ENCODE data around the gene TTLL5. TPM values are rescaled to one million over a fixed set of nuclear protein-coding genes. Genes with fewer than 3 reads are reported as not detected.

TTLL5 gene
- total and polyA plus RNA-seq, 2 of the 4 experiments (the other 2 are of a cell fraction), result 11.9 to 16.7 TPM

DNA sequence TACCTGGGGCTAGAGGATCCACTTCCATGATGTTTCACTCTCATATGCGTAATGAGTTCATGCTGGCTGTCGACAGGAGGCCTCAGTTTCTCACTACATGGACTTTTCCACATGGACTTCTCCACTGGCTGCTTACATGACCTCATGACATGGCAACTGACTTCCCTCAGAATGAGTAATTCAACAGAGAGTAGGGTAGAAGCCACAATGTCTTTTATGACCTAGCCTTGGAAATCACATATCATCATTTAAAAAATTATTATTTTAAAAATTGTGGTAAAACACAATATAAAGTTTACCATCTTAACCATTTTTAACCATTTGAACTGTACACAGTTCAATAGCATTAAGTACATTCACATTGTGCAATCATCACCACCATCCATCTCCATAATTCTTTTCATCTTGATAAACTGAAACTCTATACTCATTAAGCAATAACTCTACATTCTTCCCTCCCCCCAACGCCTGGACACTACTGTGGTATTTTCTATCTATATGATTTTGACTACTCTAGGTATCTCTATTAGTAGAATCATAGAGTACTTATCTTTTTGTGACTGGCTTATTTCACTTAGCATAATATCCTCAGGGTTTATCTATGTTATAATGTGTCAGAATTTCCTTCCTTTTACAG, 176.2 kb downstream of the TTLL5 start:
- no CpG with 5 or more reads among the region's 3 CpGs for WGBS, 2 experiments (ENCODE audit: extremely low coverage in 2 of 2, insufficient read length in 1 of 2)
- Histone ChIP-seq H2BK5ac (ENCODE audit: low read depth, low read length, poor library complexity, severe bottlenecking) (no peak overlapping the region), H3K14ac (replicated peaks; ENCODE audit: low read depth, low read length) (no peak overlapping the region), H3K9me3 (ENCODE audit: control insufficient read depth, insufficient read depth, low read length) (no peaks in the 10 kb centered on the region), H2AK5ac (ENCODE audit: low read depth, low read length) (no peak overlapping the region), H2BK20ac (ENCODE audit: low read depth, low read length) (no peak overlapping the region), H4K5ac (ENCODE audit: low read depth, low read length) (no peak overlapping the region), H2BK120ac (ENCODE audit: low read depth, low read length) (no peak overlapping the region), H2AK9ac (replicated peaks; ENCODE audit: low read depth, low read length, poor library complexity) (no peak overlapping the region), H2BK15ac (ENCODE audit: low read depth, low read length) (no peak overlapping the region), H4K91ac (ENCODE audit: insufficient read depth, low read depth, low read length) (no peak overlapping the region), H4K8ac (ENCODE audit: low read depth in 2 of 2, low read length in 2 of 2) (no peak overlapping the region), H4K20me1 (ENCODE audit: insufficient read depth, low read length) (no peaks in the 10 kb centered on the region), H3K4me1 (ENCODE audit: control insufficient read depth, insufficient read depth, low read length) (peaks cover 8% of the 10 kb centered on the region), H2AFZ (replicated peaks; ENCODE audit: low read length, poor library complexity) (no peak overlapping the region), H3K27me3 (ENCODE audit: control insufficient read depth, insufficient read depth, low read length) (no peaks in the 10 kb centered on the region), H3K9me1 (ENCODE audit: insufficient read depth, low read length) (no peaks in the 10 kb centered on the region; the same call in 1 of the 2 replicates), H3K27ac (ENCODE audit: insufficient read depth, low read length) (no peak overlapping the region), H3K36me3 (ENCODE audit: control insufficient read depth, insufficient read depth, low read length) (no peaks in the 10 kb centered on the region), H3K79me1 (ENCODE audit: low read depth in 1 of 2, low read length in 2 of 2) (no peaks in the 10 kb centered on the region), H3K4ac (ENCODE audit: low read depth, low read length) (no peak overlapping the region), H3K23ac (ENCODE audit: low read depth, low read length) (no peak overlapping the region), H3K18ac (ENCODE audit: low read depth, low read length) (peak overlapping the region; percentile 56; the same call in 1 of the 2 replicates), H3K9ac (ENCODE audit: low read depth, low read length) (no peak overlapping the region), H3K4me3 (ENCODE audit: insufficient read depth, low read depth, low read length) (no peak overlapping the region), H3K56ac (ENCODE audit: extremely low read depth, insufficient read depth, low read length) (no peak overlapping the region), H3K4me2 (ENCODE audit: low read depth, low read length) (no peak overlapping the region)
- intact Hi-C loops (cut with micrococcal nuclease) (no loop called here), dilution Hi-C loops (cut with HindIII; ENCODE audit: low sequenced_read_pairs, unreplicated experiment) (no loop called here), in situ Hi-C loops (cut with MboI; ENCODE audit: low sequenced_read_pairs) (no loop called here)
- BruUV-seq (replicated peaks), result no TSS peak
- TF ChIP-seq RCOR1 (IDR thresholded peaks at IDR 0.05; ENCODE audit: insufficient replicate concordance, low read length), result no peak
- TF ChIP-seq FOS (IDR thresholded peaks at IDR 0.05; ENCODE audit: low read depth, low read length), result no peak
- no peak for TF ChIP-seq POLR2A (IDR thresholded peaks at IDR 0.05; ENCODE audit: low read depth, low read length)
- peak; percentile 82 for TF ChIP-seq CEBPB (IDR thresholded peaks at IDR 0.05; ENCODE audit: low read depth, low read length)
- TF ChIP-seq MXI1 (IDR thresholded peaks at IDR 0.05; ENCODE audit: borderline replicate concordance, low read depth, low read length), result no peak
- TF ChIP-seq, protein P1, sequence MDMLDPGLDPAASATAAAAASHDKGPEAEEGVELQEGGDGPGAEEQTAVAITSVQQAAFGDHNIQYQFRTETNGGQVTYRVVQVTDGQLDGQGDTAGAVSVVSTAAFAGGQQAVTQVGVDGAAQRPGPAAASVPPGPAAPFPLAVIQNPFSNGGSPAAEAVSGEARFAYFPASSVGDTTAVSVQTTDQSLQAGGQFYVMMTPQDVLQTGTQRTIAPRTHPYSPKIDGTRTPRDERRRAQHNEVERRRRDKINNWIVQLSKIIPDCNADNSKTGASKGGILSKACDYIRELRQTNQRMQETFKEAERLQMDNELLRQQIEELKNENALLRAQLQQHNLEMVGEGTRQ (IDR thresholded peaks at IDR 0.05; ENCODE audit: low read depth, low read length), result no peak
- ChIA-PET POLR2A (ENCODE audit: unreplicated experiment) (no interaction called here), CTCF (no interaction called here)
- DNase-seq (no peak), ATAC-seq (ENCODE audit: low read depth) (no peak)
